K562 (cell line): ENCODE data around the gene GALNT7. TPM values are rescaled to one million over a fixed set of nuclear protein-coding genes. Genes with fewer than 3 reads are reported as not detected.

Experiments used
- BMI1 ChIP-seq: fragments of 150-350 bp; IDR thresholded peaks from 2 replicates; pipeline ENCODE4 v1.6.1; 2014; ENCODE audit warnings: low read length
- DEAF1 ChIP-seq: fragments of 450-650 bp; formaldehyde crosslinking; IDR thresholded peaks from 2 replicates; pipeline ENCODE4 v1.4.0; 2020; ENCODE audit warnings: mild to moderate bottlenecking, moderate library complexity
- ETV1 ChIP-seq: fragments of 450-650 bp; conservative IDR thresholded peaks from 2 replicates; pipeline ENCODE4 v1.6.1; 2016; ENCODE audit warnings: missing genetic modification characterization, control low read depth, low read depth, missing compliant biosample characterization
- FOXP1 ChIP-seq: sonication (generic); formaldehyde crosslinking; IDR thresholded peaks from 2 replicates; pipeline ENCODE4 v1.8.0; 2022; ENCODE audit warnings: mild to moderate bottlenecking, missing genetic modification reagents
- HNRNPL ChIP-seq: fragments of 200-400 bp; formaldehyde crosslinking; IDR thresholded peaks from 2 replicates; pipeline ENCODE4 v1.6.1; 2017; ENCODE audit warnings: low read depth, mild to moderate bottlenecking, low read length
- ILF3 ChIP-seq: fragments of 450-650 bp; IDR thresholded peaks from 2 replicates; pipeline ENCODE4 v1.6.1; 2018; ENCODE audit warnings: antibody characterized with exemption, mild to moderate bottlenecking, moderate library complexity, borderline replicate concordance
- L3MBTL2 ChIP-seq: fragments of 450-650 bp; IDR thresholded peaks from 2 replicates; pipeline ENCODE4 v1.6.1; 2016; ENCODE audit warnings: mild to moderate bottlenecking, moderate library complexity
- MAX ChIP-seq: sonication (generic); formaldehyde crosslinking; IDR thresholded peaks from 2 replicates; pipeline ENCODE4 v1.9.0; 2022; ENCODE audit warnings: mild to moderate bottlenecking, missing genetic modification reagents
- NFATC3 ChIP-seq: fragments of 450-650 bp; IDR thresholded peaks from 2 replicates; pipeline ENCODE4 v1.6.1; 2017; ENCODE audit warnings: mild to moderate bottlenecking
- PCBP2 ChIP-seq: fragments of 200-400 bp; formaldehyde crosslinking; IDR thresholded peaks from 2 replicates; pipeline ENCODE4 v1.6.1; 2018; ENCODE audit warnings: low read length, low read depth, mild to moderate bottlenecking, moderate library complexity; ENCODE audit not compliant: poor library complexity, severe bottlenecking
- PRPF4 ChIP-seq: fragments of 200-400 bp; formaldehyde crosslinking; IDR thresholded peaks from one replicate; pipeline ENCODE4 v1.6.1; 2017; ENCODE audit warnings: low read length, low read depth, mild to moderate bottlenecking; ENCODE audit not compliant: insufficient read depth, poor library complexity, severe bottlenecking
- PTRF ChIP-seq: fragments of 450-650 bp; IDR thresholded peaks from 2 replicates; pipeline ENCODE4 v1.6.1; 2016; ENCODE audit warnings: mild to moderate bottlenecking, missing genetic modification characterization, missing compliant biosample characterization
- RAD51 ChIP-seq: fragments of 450-650 bp; IDR thresholded peaks from 2 replicates; pipeline ENCODE4 v1.7.1; 2016; ENCODE audit warnings: low read depth, mild to moderate bottlenecking, borderline replicate concordance
- SMARCE1 ChIP-seq: fragments of 450-650 bp; IDR thresholded peaks from 2 replicates; pipeline ENCODE4 v1.7.1; 2016; ENCODE audit warnings: mild to moderate bottlenecking
- VEZF1 ChIP-seq: fragments of 200-800 bp; sonication (Bioruptor generic); IDR thresholded peaks from 2 replicates; pipeline ENCODE4 v1.6.1; 2017; ENCODE audit warnings: missing genetic modification characterization, missing compliant biosample characterization
- ZNF174 ChIP-seq: fragments of 250-450 bp; sonication (Bioruptor Pico); IDR thresholded peaks from 2 replicates; pipeline ENCODE4 v1.4.0; 2020; ENCODE audit warnings: mild to moderate bottlenecking
- ZNF253 ChIP-seq: fragments of 250-450 bp; sonication (Bioruptor Pico); conservative IDR thresholded peaks from 2 replicates; pipeline ENCODE4 v1.6.1; 2021; ENCODE audit warnings: mild to moderate bottlenecking
- ZNF384 ChIP-seq: IDR thresholded peaks from 2 replicates; pipeline ENCODE4 v1.6.1; 2012; ENCODE audit warnings: low read depth, low read length, improper control_type of control experiment
- ZNF449 ChIP-seq: fragments of 250-450 bp; sonication (Bioruptor Pico); IDR thresholded peaks from 2 replicates; pipeline ENCODE4 v1.8.0; 2022; ENCODE audit warnings: moderate library complexity, mild to moderate bottlenecking, inconsistent platforms
- ZNF589 ChIP-seq: fragments of 200-800 bp; sonication (Bioruptor generic); IDR thresholded peaks from 2 replicates; pipeline ENCODE4 v1.6.1; 2016; ENCODE audit warnings: low read depth, missing genetic modification characterization, missing compliant biosample characterization
- polyA plus RNA-seq, 8 experiments: library from polyadenylated mRNA; depleted of rRNA in 4 of 8; stranded (reverse) in 5 of 8; unstranded in 3 of 8; fragments of >200 nt; fragmentation: Nextera tagmentation in 2 of 8; fragmentation: Illumina TruSeq in 1 of 8; extraction: Ambion mirVana in 2 of 8; extraction: Trizol in 1 of 8; gene quantifications; 2 replicates each; pipeline versions ENCODE4 v1.2.1 to v1.2.3, GENCODE V29; 2011 to 2014; ENCODE audit warnings: inconsistent platforms in 1 of 8, missing spikeins in 1 of 8
- total RNA-seq, 7 experiments: library from RNA; depleted of rRNA in 6 of 7; stranded (reverse); fragments of >200 nt in 6 of 7; fragmentation: Illumina TruSeq in 2 of 7; extraction: Trizol in 2 of 7; gene quantifications; 2 replicates each; pipeline versions ENCODE4 v1.2.1 to v1.2.3, GENCODE V29; 2011 to 2021; ENCODE audit warnings: low replicate concordance in 1 of 7
- TF ChIP-seq, protein P1 (sequence below): fragments of 250-450 bp; sonication (Bioruptor Pico); IDR thresholded peaks from 2 replicates; pipeline ENCODE4 v1.5.0; 2021; ENCODE audit warnings: mild to moderate bottlenecking, borderline replicate concordance

GALNT7 gene
- total and polyA plus RNA-seq, 9 of the 15 experiments (the other 6 are each of a cell fraction or from before 2014, with no cell fraction given): 16.7 to 38.7 (median 31.1) TPM

DNA sequence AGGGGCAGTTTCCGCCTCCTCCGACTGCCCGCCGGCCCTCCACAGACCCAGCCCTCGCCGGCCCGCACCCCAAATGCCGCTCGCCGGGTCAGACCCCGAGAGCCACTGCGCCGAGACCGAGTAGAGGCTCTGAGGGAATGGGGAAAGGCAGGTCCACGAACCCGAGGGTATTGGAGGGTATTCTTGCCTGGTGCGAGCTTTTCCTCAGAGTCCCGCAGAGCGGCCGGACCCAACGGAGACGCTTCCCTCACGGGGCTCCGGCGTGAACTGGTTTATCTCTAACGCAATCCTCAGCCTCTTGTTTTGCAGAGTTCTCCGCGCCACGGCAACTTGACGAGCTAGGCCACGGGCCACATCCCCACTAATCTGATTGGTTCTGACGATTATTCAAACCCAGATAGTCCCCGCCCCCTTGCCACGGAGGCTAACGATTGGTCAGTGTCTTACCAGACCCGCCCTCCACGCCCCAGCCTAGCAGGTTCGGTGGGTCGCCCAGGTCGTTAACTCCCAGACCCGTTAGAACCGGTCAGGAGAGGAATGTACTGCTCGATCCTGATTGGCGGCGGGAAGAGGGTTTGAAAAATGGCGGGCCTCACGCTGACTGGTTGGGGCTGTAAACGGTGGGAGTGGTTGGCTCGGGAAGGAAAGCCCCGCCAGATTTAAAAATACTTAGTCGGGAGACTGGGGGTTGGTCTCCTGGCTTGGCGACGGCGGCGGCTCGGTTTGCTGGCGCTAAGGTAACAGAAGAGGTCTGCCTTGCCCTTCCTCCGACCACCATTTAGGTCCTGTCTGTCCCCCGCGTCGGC is 165.7 kb downstream of the GALNT7 start, which contains the start of gene HMGB2 (continued):
- TF ChIP-seq DEAF1 (0 out of 2 replicates have a peak, but pooled peaks have one; percentile 8), L3MBTL2 (no peak; the same call in 1 of the 2 replicates), ZNF449 (no peak), PRPF4 (peak; percentile 7), BMI1 (no peak), HNRNPL (no peak), FOXP1 (CRISPR knock-in tag) (peak; percentile 95), MAX (CRISPR knock-in tag) (peak; percentile 58; the same call in 1 of the 2 replicates), NFATC3 (no peak), RAD51 (peak; percentile 60), VEZF1 (CRISPR knock-in tag) (no peak), ILF3 (no peak), ZNF384 (no peak), ZNF253 (CRISPR knock-in tag) (no peak), ZNF174 (no peak), ZNF589 (CRISPR knock-in tag) (no peak), PCBP2 (no peak), PTRF (tag) (no peak), SMARCE1 (0 out of 2 replicates have a peak, but pooled peaks have one; percentile 11), ETV1 (tag) (peak; percentile 19; the same call in 1 of the 2 replicates)
- TF ChIP-seq, protein P1, sequence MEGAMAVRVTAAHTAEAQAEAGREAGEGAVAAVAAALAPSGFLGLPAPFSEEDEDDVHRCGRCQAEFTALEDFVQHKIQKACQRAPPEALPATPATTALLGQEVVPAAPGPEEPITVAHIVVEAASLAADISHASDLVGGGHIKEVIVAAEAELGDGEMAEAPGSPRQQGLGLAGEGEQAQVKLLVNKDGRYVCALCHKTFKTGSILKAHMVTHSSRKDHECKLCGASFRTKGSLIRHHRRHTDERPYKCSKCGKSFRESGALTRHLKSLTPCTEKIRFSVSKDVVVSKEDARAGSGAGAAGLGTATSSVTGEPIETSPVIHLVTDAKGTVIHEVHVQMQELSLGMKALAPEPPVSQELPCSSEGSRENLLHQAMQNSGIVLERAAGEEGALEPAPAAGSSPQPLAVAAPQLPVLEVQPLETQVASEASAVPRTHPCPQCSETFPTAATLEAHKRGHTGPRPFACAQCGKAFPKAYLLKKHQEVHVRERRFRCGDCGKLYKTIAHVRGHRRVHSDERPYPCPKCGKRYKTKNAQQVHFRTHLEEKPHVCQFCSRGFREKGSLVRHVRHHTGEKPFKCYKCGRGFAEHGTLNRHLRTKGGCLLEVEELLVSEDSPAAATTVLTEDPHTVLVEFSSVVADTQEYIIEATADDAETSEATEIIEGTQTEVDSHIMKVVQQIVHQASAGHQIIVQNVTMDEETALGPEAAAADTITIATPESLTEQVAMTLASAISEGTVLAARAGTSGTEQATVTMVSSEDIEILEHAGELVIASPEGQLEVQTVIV: no peak
